CD4-positive, alpha-beta T cell (primary cell): ENCODE results near the gene AFF3. TPM values are rescaled to one million over a fixed set of nuclear protein-coding genes. Genes with fewer than 3 reads are reported as not detected.

ENCODE experiments used
- ATAC-seq: fragments of 200-7000 bp; cut with Tn5 transposase; one replicate; pipeline ENCODE4 v1.10.0; 2022; ENCODE audit warnings: mild to moderate bottlenecking; ENCODE audit not compliant: poor library complexity
- CTCF ChIA-PET: fragments of 350-600 bp; sonication (Branson Sonifier 250); formaldehyde crosslinking; loops from one replicate; lab custom pipeline; 2021; ENCODE audit warnings: antibody characterized with exemption, inconsistent platforms; lab: Charles Lee
- POLR2A ChIA-PET: fragments of 350-600 bp; sonication (Branson Sonifier 250); formaldehyde crosslinking; loops from one replicate; lab custom pipeline; 2021; ENCODE audit warnings: antibody characterized with exemption, inconsistent platforms; lab: Charles Lee
- DNase-seq, 14 experiments: peaks; one replicate each; pipeline ENCODE4 v3.0.0-alpha.2; 2013 to 2020; ENCODE audit warnings: mixed read lengths in 2 of 14
- H3K27ac ChIP-seq, 2 donors: one replicate each; pipeline versions ENCODE4 v1.5.1 to v1.7.0; 2013; ENCODE audit warnings: low read length in 2 of 2, low read depth in 1 of 2, mild to moderate bottlenecking in 1 of 2
- H3K27me3 ChIP-seq, 2 experiments: 1 replicate in 1 of 2; 2 replicates in 1 of 2; pipeline versions ENCODE4 v1.6.1 to v1.7.0; 2013; ENCODE audit warnings: low read length in 2 of 2, control low read depth in 1 of 2, mild to moderate bottlenecking in 1 of 2, moderate library complexity in 1 of 2; ENCODE audit not compliant: insufficient read depth in 2 of 2, control insufficient read depth in 1 of 2
- H3K36me3 ChIP-seq: one replicate; pipeline ENCODE4 v1.6.1; 2013; ENCODE audit warnings: low read length, control low read depth; ENCODE audit not compliant: insufficient read depth
- H3K4me1 ChIP-seq: one replicate; pipeline ENCODE4 v1.6.1; 2013; ENCODE audit warnings: low read length, control low read depth; ENCODE audit not compliant: insufficient read depth
- H3K4me3 ChIP-seq: one replicate; pipeline ENCODE4 v1.5.1; 2013; ENCODE audit warnings: mild to moderate bottlenecking, low read length, moderate library complexity
- H3K9me3 ChIP-seq, 2 experiments: 1 replicate in 1 of 2; 2 replicates in 1 of 2; pipeline versions ENCODE4 v1.6.1 to v1.7.0; 2013; ENCODE audit warnings: low read length in 2 of 2, mild to moderate bottlenecking in 2 of 2, control low read depth in 1 of 2, moderate library complexity in 1 of 2; ENCODE audit not compliant: control insufficient read depth in 1 of 2, insufficient read depth in 1 of 2
- H3K27ac Mint-ChIP-seq: one replicate; pipeline ENCODE4 v1.8.0; 2020; ENCODE audit warnings: mixed read lengths
- H3K27me3 Mint-ChIP-seq: one replicate; pipeline ENCODE4 v1.8.0; 2021; ENCODE audit warnings: mixed read lengths
- H3K36me3 Mint-ChIP-seq: one replicate; pipeline ENCODE4 v1.8.0; 2021; ENCODE audit warnings: low read depth, mixed read lengths
- H3K4me1 Mint-ChIP-seq: one replicate; pipeline ENCODE4 v1.8.0; 2021; ENCODE audit warnings: low read depth, mixed read lengths
- H3K4me3 Mint-ChIP-seq: one replicate; pipeline ENCODE4 v1.8.0; 2020; ENCODE audit warnings: mild to moderate bottlenecking, mixed read lengths
- H3K9me3 Mint-ChIP-seq: one replicate; pipeline ENCODE4 v1.8.0; 2020; ENCODE audit warnings: mixed read lengths
- CTCF ChIP-seq: fragments of 200-600 bp; IDR thresholded peaks from one replicate; pipeline ENCODE4 v1.8.0; 2022; ENCODE audit warnings: antibody characterized with exemption, mild to moderate bottlenecking
- intact Hi-C, 2 experiments: fragments of 100-400 bp; cut with DNase I in 1 of 2; cut with micrococcal nuclease in 1 of 2; formaldehyde crosslinking; loops; one replicate each; pipeline versions ENCODE4 v1.15.1 to v1.9.0; 2023 to 2025; cut with DNase I, micrococcal nuclease
- total RNA-seq, 174 experiments: library from RNA in 2 of 174; stranded (reverse) in 2 of 174; gene quantifications; one replicate each; pipeline ENCODE4 v1.2.3 and lab custom pipeline; 2021 to 2026

The AFF3 gene
- total RNA-seq, 2 experiments from 2014 or later, result 15.4 to 15.7 TPM

- Mint-ChIP-seq H3K27me3 (no peaks in the 10 kb centered on the region), H3K4me3 (no peak overlapping the region), H3K27ac (no peak overlapping the region), H3K4me1 (no peaks in the 10 kb centered on the region), H3K9me3 (no peaks in the 10 kb centered on the region), H3K36me3 (peaks cover 16% of the 10 kb centered on the region)
- ATAC-seq (no peak), DNase-seq (no peak)
- Histone ChIP-seq H3K27me3 (no peaks in the 10 kb centered on the region), H3K9me3 (no peaks in the 10 kb centered on the region), H3K4me3 (no peak overlapping the region), H3K27ac (no peak overlapping the region), H3K36me3 (no peaks in the 10 kb centered on the region), H3K4me1 (no peaks in the 10 kb centered on the region)
- intact Hi-C loops, result no loop called here
- CTCF ChIA-PET, result no interaction called here
- TF ChIP-seq CTCF, result no peak
- POLR2A ChIA-PET, result no interaction called here
Measured at GRCh38 chr2:99748344-99748743, 394.0 kb downstream of the AFF3 start.

GRCh38 chr2:99747842-99748241 is 394.5 kb downstream of the AFF3 start:
- intact Hi-C loops, result no loop called here

GRCh38 chr2:99743146-99743545 is 399.2 kb downstream of the AFF3 start:
- H3K4me1 ChIP-seq, result no peaks in the 10 kb centered on the region
- ATAC-seq (no peak), DNase-seq (no peak)
- H3K27ac ChIP-seq, result no peak overlapping the region
- CTCF ChIA-PET, result no interaction called here
- no peak overlapping the region for H3K4me3 ChIP-seq
- H3K36me3 Mint-ChIP-seq, result peaks cover 28% of the 10 kb centered on the region
- no peaks in the 10 kb centered on the region for H3K9me3 Mint-ChIP-seq
- intact Hi-C loops, result no loop called here
- no peaks in the 10 kb centered on the region for H3K4me1 Mint-ChIP-seq
- no peak overlapping the region for H3K4me3 Mint-ChIP-seq
- no peak for TF ChIP-seq CTCF
- H3K27me3 Mint-ChIP-seq, result no peaks in the 10 kb centered on the region
- H3K36me3 ChIP-seq, result no peaks in the 10 kb centered on the region
- POLR2A ChIA-PET, result interaction anchor here (0.6 kb wide), 1 partner anchor 70 kb away, joined by 3 read pairs; no protein-coding TSS in a partner anchor
- H3K27ac Mint-ChIP-seq, result no peak overlapping the region
- H3K27me3 ChIP-seq, result no peaks in the 10 kb centered on the region
- H3K9me3 ChIP-seq, result no peaks in the 10 kb centered on the region

More at GRCh38 chr2:99747842-99748241, 394.5 kb downstream of the AFF3 start:
- Mint-ChIP-seq H3K36me3 (peaks cover 21% of the 10 kb centered on the region), H3K4me3 (no peak overlapping the region), H3K4me1 (no peaks in the 10 kb centered on the region), H3K27ac (no peak overlapping the region), H3K27me3 (no peaks in the 10 kb centered on the region), H3K9me3 (no peaks in the 10 kb centered on the region)
- ChIA-PET POLR2A (no interaction called here), CTCF (no interaction called here)
- H3K4me3 ChIP-seq, result no peak overlapping the region
- H3K4me1 ChIP-seq, result no peaks in the 10 kb centered on the region
- no peak overlapping the region for H3K27ac ChIP-seq
- no peaks in the 10 kb centered on the region for H3K9me3 ChIP-seq
- H3K27me3 ChIP-seq, result no peaks in the 10 kb centered on the region
- no peaks in the 10 kb centered on the region for H3K36me3 ChIP-seq
- no peak for ATAC-seq
- TF ChIP-seq CTCF, result no peak
- no peak for DNase-seq
